ENCODE measurements around the gene TMEM61.
A peak's percentile ranks its signal among the peaks of the same experiment; 100 is the strongest.
"Not testable (repeated sequence)": the region's sequence is repeated elsewhere in the genome, so short reads cannot be mapped to it uniquely, and the experiment has no call there.

TMEM61 gene

DNA sequence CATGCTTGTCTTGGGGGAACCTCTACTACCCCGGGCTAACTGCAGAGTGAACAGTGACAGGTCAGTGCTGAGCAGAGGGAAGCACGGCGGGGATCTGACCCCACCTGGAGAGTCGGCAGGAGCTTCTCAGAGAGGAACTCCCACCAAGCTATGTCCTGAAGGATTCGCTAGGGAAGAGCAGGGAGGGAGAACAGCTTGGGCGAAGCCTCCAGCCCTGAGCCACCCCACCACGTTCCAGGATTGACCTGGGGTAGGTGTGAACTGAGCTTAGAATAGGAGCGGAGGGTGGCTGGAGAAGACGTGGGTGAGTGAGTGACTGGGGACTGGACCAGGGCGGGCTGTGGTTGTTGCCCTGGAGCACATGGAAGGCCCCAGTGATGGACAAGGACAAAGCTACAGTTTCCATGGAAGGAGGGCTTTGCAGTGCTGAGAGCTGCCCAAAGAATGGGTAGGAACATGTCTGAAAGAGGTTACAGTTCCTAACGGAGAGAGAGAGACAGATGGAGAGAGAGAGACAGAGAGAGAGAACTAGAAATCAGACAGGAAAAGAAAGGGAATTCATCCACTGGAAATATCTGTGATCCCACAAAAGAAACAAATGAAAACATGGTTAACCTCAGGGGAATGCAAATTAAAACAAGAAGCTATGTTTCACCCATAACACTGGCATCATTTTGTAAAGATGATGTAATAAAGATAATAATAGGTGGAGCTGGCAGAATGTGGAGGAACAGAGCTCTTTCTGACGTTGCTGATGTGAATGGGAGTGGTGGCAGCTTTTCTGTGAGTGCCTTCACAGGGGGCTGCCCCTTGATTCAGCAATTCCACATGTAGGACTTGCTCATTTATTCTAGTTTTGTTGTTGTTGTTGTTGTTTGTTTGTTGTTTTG is 35.5 kb downstream of the TMEM61 start:
- peaks cover 28% of the 10 kb centered on the region for H3K27me3 ChIP-seq
- no peak overlapping the region for H3K27ac ChIP-seq
- H3K9me3 ChIP-seq: no peaks in the 10 kb centered on the region
- no peak overlapping the region for H3K4me3 ChIP-seq (ENCODE audit: low read depth in 1 of 2, low read length in 1 of 2)
- TF ChIP-seq, protein P1, sequence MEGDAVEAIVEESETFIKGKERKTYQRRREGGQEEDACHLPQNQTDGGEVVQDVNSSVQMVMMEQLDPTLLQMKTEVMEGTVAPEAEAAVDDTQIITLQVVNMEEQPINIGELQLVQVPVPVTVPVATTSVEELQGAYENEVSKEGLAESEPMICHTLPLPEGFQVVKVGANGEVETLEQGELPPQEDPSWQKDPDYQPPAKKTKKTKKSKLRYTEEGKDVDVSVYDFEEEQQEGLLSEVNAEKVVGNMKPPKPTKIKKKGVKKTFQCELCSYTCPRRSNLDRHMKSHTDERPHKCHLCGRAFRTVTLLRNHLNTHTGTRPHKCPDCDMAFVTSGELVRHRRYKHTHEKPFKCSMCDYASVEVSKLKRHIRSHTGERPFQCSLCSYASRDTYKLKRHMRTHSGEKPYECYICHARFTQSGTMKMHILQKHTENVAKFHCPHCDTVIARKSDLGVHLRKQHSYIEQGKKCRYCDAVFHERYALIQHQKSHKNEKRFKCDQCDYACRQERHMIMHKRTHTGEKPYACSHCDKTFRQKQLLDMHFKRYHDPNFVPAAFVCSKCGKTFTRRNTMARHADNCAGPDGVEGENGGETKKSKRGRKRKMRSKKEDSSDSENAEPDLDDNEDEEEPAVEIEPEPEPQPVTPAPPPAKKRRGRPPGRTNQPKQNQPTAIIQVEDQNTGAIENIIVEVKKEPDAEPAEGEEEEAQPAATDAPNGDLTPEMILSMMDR (IDR thresholded peaks at IDR 0.05): no peak
- H3K36me3 ChIP-seq: no peaks in the 10 kb centered on the region
- H3K4me1 ChIP-seq (ENCODE audit: control insufficient read depth in 1 of 2, insufficient read depth in 1 of 2, low read depth in 1 of 2, low read length in 1 of 2): no peaks in the 10 kb centered on the region

DNA sequence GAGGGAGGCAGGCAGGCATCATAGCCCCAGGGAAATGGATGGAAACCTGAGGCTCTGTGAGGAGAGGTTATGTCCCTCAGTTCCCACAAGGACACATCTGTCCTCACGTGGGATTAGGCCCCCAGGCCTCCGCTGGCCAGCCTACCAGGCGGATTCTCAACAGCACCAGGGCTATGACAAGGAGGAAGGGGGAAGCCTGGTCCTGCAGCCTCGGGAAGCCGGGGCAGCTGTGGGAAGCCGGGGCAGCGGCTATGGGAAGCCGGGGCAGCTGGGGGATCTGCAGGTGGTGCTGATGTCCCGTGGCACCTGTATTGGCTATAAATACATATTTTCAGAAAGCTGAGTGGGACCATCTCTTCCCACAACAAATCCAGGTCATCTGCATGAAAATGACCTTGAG is 38.0 kb downstream of the TMEM61 start:
- TF ChIP-seq, protein P1 (IDR thresholded peaks at IDR 0.05): no peak
- Histone ChIP-seq H3K4me1 (ENCODE audit: control insufficient read depth in 1 of 2, insufficient read depth in 1 of 2, low read depth in 1 of 2, low read length in 1 of 2) (peaks cover 0 to 9% of the 10 kb centered on the region in 2 experiments), H3K4me3 (ENCODE audit: low read depth in 1 of 2, low read length in 1 of 2) (no peak overlapping the region), H3K27ac (no peak overlapping the region), H3K36me3 (no peaks in the 10 kb centered on the region), H3K27me3 (peaks cover 28% of the 10 kb centered on the region), H3K9me3 (no peaks in the 10 kb centered on the region)

DNA sequence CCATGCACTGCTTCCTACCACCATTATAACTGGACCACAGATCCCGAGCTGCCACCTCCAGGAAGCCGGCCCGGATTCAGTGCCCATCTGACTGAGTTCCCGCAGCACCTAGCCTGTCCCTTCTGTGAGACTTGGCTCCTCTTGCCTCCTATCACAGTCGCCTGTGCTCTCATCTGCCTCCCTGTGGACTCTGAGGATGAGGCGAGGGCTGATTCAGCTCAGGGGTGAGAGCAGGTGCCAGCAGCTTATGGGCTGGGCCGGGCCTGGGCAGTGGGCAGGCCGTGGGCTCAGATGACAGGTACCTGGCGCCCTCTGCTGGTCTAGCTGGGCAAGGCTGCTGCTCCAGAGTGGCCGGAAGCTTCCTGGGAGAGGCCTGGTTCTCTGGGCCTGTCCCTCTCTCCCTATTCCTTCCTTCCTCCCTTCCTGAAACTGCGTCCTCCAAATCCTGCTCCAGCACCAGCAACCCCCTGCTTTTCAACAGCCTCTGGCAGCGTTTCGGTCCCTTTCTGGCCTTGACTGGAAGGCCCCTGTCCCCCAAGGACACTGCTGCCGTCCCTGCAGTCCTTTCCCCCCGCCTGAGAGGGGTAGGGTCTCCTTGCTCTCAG is 41.6 kb downstream of the TMEM61 start:
- H3K27me3 ChIP-seq: peaks cover 4% of the 10 kb centered on the region
- H3K4me1 ChIP-seq (ENCODE audit: control insufficient read depth in 1 of 2, insufficient read depth in 1 of 2, low read depth in 1 of 2, low read length in 1 of 2): peaks cover 0 to 13% of the 10 kb centered on the region in 2 experiments
- TF ChIP-seq, protein P1 (IDR thresholded peaks at IDR 0.05): peak; percentile 76
- no peak overlapping the region for H3K4me3 ChIP-seq (ENCODE audit: low read depth in 1 of 2, low read length in 1 of 2)
- no peaks in the 10 kb centered on the region for H3K36me3 ChIP-seq
- no peaks in the 10 kb centered on the region for H3K9me3 ChIP-seq
- H3K27ac ChIP-seq: no peak overlapping the region

DNA sequence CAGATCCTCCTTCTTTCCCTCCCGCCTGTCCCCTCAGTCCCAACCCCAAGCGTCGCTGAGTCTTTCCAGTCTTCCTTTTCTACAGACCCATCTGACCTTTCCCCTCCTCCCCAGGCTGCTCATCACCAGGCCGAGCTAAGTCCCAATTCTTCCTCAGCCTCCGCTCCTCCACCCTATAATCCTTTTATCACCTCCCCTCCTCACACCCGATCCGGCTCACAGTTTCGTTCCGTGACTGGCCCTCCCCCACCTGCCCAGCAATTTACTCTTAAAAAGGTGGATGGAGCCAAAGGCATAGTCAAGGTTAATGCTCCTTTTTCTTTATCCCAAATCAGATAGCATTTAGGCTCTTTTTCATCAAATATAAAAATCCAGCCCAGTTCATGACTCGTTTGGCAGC is 43.7 kb downstream of the TMEM61 start:
- H3K36me3 ChIP-seq; H3K27me3 ChIP-seq; H3K9me3 ChIP-seq; H3K4me3 ChIP-seq (ENCODE audit: low read depth in 1 of 2, low read length in 1 of 2); H3K27ac ChIP-seq: not testable (repeated sequence)
- H3K4me1 ChIP-seq (ENCODE audit: control insufficient read depth in 1 of 2, insufficient read depth in 1 of 2, low read depth in 1 of 2, low read length in 1 of 2): peaks cover 0 to 13% of the 10 kb centered on the region in 2 experiments

DNA sequence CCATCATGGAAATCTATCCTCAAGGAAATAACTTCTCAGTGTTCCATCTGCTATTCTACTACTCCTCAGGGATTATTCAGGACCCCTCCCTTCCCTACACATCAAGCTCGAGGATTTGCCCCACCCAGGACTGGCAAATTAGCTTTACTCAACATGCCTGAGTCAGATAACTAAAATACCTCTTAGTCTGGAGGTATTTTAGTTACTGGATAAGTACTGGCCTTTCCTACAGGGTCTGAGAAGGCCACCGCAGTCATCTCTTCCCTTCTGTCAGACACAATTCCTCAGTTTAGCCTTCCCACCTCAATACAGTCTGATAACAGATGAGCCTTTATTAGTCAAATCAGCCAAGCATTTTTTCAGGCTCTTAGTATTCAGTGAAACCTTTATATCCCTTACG is 46.3 kb downstream of the TMEM61 start:
- peaks cover 0 to 13% of the 10 kb centered on the region in 2 experiments for H3K4me1 ChIP-seq (ENCODE audit: control insufficient read depth in 1 of 2, insufficient read depth in 1 of 2, low read depth in 1 of 2, low read length in 1 of 2)
- not testable (repeated sequence) for H3K9me3 ChIP-seq; H3K4me3 ChIP-seq (ENCODE audit: low read depth in 1 of 2, low read length in 1 of 2); H3K36me3 ChIP-seq; H3K27me3 ChIP-seq; H3K27ac ChIP-seq

DNA sequence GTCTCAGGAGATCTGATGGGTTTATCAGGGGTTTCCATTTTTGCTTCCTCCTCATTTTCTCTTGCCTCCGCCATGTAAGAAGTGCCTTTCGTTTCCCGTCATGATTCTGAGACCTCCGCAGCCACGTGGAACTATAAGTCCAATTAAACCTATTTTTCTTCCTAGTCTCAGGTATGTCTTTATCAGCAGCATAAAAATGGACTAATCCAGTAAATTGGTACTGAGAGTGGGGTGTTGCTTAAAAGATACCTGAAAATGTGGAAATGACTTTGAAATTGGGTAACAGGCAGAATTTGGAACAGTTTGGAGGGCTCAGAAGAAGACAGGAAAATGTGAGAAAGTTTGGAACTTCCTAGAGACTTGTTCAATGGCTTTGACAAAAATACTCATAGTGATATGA is 50.7 kb downstream of the TMEM61 start:
- H3K9me3 ChIP-seq; H3K4me3 ChIP-seq (ENCODE audit: low read depth in 1 of 2, low read length in 1 of 2); H3K27me3 ChIP-seq; H3K36me3 ChIP-seq; H3K27ac ChIP-seq: not testable (repeated sequence)
- H3K4me1 ChIP-seq (ENCODE audit: control insufficient read depth in 1 of 2, insufficient read depth in 1 of 2, low read depth in 1 of 2, low read length in 1 of 2): peaks cover 15 to 22% of the 10 kb centered on the region in 2 experiments

DNA sequence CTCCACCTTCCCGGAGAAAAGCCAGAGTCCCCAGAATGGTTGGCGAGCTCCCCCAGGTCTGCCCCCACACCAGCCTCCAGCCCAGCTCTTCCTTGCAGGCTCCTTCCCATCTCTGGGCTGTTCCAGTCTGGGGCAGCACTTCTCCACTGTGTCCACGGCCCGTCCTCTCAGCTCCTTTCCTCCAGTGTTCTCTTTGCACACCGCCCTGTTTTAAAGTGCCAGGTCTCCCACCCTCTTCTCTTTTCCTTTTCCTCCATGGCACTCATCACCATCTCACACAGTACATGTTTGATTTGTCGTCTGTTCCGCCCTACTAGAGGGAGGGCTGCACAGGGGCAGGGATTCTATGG is 52.8 kb downstream of the TMEM61 start:
- peaks cover 34 to 44% of the 10 kb centered on the region in 2 experiments for H3K4me1 ChIP-seq (ENCODE audit: control insufficient read depth in 1 of 2, insufficient read depth in 1 of 2, low read depth in 1 of 2, low read length in 1 of 2)
- no peaks in the 10 kb centered on the region for H3K27me3 ChIP-seq
- H3K27ac ChIP-seq: no peak overlapping the region
- TF ChIP-seq, protein P1 (IDR thresholded peaks at IDR 0.05): no peak
- H3K9me3 ChIP-seq: no peaks in the 10 kb centered on the region
- H3K4me3 ChIP-seq (ENCODE audit: low read depth in 1 of 2, low read length in 1 of 2): no peak overlapping the region
- H3K36me3 ChIP-seq: no peaks in the 10 kb centered on the region
